Activated B cell treated with CpG ODN at 0.5 μM for 24 hours (primary cell): ENCODE results near the gene CAMTA1. TPM values are rescaled to one million over a fixed set of nuclear protein-coding genes. Genes with fewer than 3 reads are reported as not detected.

ENCODE experiments used
- ATAC-seq: fragments of 200-7000 bp; cut with Tn5 transposase; one replicate; pipeline ENCODE4 v1.10.0; 2021; ENCODE audit warnings: low read depth, mild to moderate bottlenecking, moderate library complexity
- CTCF ChIA-PET: fragments of 350-600 bp; sonication (Branson Sonifier 250); formaldehyde crosslinking; loops from one replicate; lab custom pipeline; 2021; ENCODE audit warnings: antibody characterized with exemption; lab: Charles Lee
- POLR2A ChIA-PET: fragments of 350-600 bp; sonication (Branson Sonifier 250); formaldehyde crosslinking; loops from one replicate; lab custom pipeline; 2021; ENCODE audit warnings: antibody characterized with exemption; lab: Charles Lee
- DNase-seq: peaks from one replicate; pipeline ENCODE4 v3.0.0; 2022
- H3K27ac Mint-ChIP-seq: one replicate; pipeline ENCODE4 v1.8.0; 2020; ENCODE audit warnings: mixed read lengths
- H3K27me3 Mint-ChIP-seq: one replicate; pipeline ENCODE4 v1.8.0; 2021; ENCODE audit warnings: mixed read lengths
- H3K36me3 Mint-ChIP-seq: one replicate; pipeline ENCODE4 v1.8.0; 2021; ENCODE audit warnings: low read depth, mixed read lengths
- H3K4me1 Mint-ChIP-seq: one replicate; pipeline ENCODE4 v1.8.0; 2021; ENCODE audit warnings: mixed read lengths
- H3K4me3 Mint-ChIP-seq: one replicate; pipeline ENCODE4 v1.8.0; 2020; ENCODE audit warnings: mild to moderate bottlenecking, mixed read lengths
- H3K9me3 Mint-ChIP-seq: one replicate; pipeline ENCODE4 v1.8.0; 2020; ENCODE audit warnings: mixed read lengths
- CTCF ChIP-seq: fragments of 200-600 bp; IDR thresholded peaks from one replicate; pipeline ENCODE4 v1.8.0; 2022; ENCODE audit warnings: antibody characterized with exemption, mild to moderate bottlenecking
- intact Hi-C: fragments of 100-400 bp; cut with micrococcal nuclease; formaldehyde crosslinking; loops from one replicate; pipeline ENCODE4 v1.15.1; 2024
- total RNA-seq: library from RNA; stranded (reverse); gene quantifications from 2 replicates; pipeline ENCODE4 v1.2.3, GENCODE V29; 2022

CAMTA1 gene
- total RNA-seq, 1 donor from 2014 or later: 49.8 TPM

DNA sequence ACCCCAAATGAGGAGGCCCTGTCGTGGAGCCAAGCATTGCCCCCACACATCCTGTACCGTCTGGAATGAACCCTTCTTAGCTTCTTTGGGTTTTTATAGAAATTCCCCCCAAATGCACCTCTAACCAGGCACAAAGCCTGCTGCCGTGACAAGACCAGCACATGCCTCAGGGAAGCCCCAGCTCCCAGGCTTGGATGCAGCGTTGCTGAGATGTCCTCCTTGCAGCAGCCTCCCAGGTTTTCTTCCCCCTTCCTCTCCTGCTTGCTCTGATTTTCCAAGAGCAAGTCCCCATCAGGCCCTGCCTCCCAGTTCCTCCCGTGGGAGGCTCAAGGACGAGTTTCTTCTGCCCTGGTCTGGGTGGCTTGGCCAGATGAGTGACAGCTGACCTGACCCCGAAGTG lies 866.8 kb downstream of the CAMTA1 start:
- Mint-ChIP-seq H3K27ac (no peak overlapping the region), H3K4me1 (no peaks in the 10 kb centered on the region), H3K27me3 (no peaks in the 10 kb centered on the region), H3K4me3 (no peak overlapping the region), H3K36me3 (no peaks in the 10 kb centered on the region), H3K9me3 (no peaks in the 10 kb centered on the region)
- ATAC-seq (no peak), DNase-seq (no peak)
- TF ChIP-seq CTCF: no peak
- ChIA-PET POLR2A (no interaction called here), CTCF (no interaction called here)
- intact Hi-C loops: no loop called here

DNA sequence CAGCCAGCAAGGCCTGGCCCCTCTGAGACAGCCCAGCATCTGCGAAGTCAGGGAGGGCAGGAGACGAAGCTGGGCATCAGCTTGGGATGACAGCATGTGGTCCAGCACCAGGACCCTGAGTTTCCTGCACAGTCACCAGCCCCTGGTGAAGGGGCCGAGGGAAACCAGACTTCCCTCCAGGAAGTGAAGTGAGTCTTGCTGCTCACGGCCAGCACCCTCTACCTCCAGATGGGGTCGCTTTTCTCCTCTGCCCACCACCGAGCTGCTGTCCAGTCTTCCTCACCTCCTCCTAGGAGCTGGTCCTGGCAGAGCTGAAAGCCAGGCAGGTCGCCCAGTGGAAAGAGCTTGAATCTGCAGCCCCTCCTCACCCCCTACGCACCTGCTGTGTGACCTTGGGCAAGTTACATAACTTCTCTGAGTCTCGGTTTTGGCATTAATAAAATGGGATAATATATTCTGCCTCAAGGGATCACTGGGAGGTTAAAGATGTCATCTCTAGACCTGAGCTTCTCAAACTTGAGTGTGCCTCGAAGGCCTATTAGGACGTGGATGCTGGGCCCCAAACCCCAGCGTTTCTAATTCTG lies 867.4 kb downstream of the CAMTA1 start:
- intact Hi-C loops: no loop called here
- no peaks in the 10 kb centered on the region for H3K9me3 Mint-ChIP-seq
- POLR2A ChIA-PET: no interaction called here
- no peak for ATAC-seq
- H3K36me3 Mint-ChIP-seq: no peaks in the 10 kb centered on the region
- H3K27ac Mint-ChIP-seq: no peak overlapping the region
- DNase-seq: no peak
- H3K27me3 Mint-ChIP-seq: no peaks in the 10 kb centered on the region
- H3K4me1 Mint-ChIP-seq: no peaks in the 10 kb centered on the region
- H3K4me3 Mint-ChIP-seq: no peak overlapping the region
- CTCF ChIA-PET: no interaction called here
- TF ChIP-seq CTCF: no peak

DNA sequence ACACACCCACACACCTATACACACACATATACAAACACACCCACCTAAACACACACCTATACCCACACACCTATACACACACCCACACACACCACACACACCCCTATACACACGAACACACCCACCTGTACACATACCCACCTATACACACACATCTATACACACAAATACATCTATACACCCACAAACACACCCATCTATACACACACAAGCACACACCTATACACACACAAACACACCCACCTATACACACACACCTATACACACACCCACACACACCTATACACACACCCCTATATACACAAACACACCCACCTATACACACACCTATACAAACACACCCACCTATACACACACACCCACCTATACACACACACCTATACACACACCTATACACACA lies 869.5 kb downstream of the CAMTA1 start:
- CTCF ChIA-PET: no interaction called here
- no peaks in the 10 kb centered on the region for H3K9me3 Mint-ChIP-seq
- no peaks in the 10 kb centered on the region for H3K36me3 Mint-ChIP-seq
- no peak overlapping the region for H3K27ac Mint-ChIP-seq
- H3K27me3 Mint-ChIP-seq: no peaks in the 10 kb centered on the region
- H3K4me3 Mint-ChIP-seq: no peak overlapping the region
- DNase-seq: no peak
- ATAC-seq: no peak
- intact Hi-C loops: no loop called here
- POLR2A ChIA-PET: no interaction called here
- no peaks in the 10 kb centered on the region for H3K4me1 Mint-ChIP-seq
- no peak for TF ChIP-seq CTCF

GRCh38 chr1:7655354-7655753 lies 870.1 kb downstream of the CAMTA1 start:
- no peaks in the 10 kb centered on the region for H3K27me3 Mint-ChIP-seq
- no peaks in the 10 kb centered on the region for H3K4me1 Mint-ChIP-seq
- H3K4me3 Mint-ChIP-seq: no peak overlapping the region
- ChIA-PET CTCF (no interaction called here), POLR2A (no interaction called here)
- H3K9me3 Mint-ChIP-seq: no peaks in the 10 kb centered on the region
- TF ChIP-seq CTCF: no peak
- ATAC-seq: no peak
- H3K27ac Mint-ChIP-seq: no peak overlapping the region
- no peaks in the 10 kb centered on the region for H3K36me3 Mint-ChIP-seq
- intact Hi-C loops: no loop called here
- DNase-seq: no peak

DNA sequence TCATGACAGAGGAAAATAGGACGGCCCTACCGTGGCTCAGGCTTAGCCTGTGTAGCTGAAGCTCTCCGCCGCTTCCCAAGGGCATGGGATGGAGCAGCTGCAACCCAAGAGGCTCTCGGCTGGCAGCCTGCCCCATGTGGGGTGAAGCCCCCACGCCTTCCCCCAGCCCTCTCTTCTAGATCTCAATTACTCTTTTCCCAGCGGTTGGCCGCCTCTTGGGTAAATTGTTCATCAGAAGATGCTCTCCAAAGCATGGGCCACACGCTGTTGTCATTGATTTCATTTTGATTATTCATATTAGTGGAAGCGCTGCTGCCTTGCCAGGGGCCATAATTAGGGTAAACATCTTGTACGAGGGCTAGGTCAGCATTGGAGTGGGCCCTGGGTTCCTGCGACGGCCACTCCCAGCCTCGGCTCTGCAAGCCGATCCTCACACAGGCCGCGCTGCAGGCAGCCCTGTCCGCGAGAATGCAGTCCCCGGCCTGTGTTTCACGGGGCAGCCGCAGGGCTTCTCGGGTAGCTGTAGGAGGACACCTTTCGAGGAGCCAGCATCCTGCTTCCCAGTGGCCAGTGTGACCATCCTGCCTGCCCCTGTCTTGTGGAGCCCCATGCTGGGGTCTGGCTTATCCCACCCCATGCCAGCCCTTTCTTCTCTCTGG lies 871.4 kb downstream of the CAMTA1 start:
- Mint-ChIP-seq H3K27ac (no peak overlapping the region), H3K4me3 (no peak overlapping the region), H3K27me3 (peaks cover 2% of the 10 kb centered on the region), H3K36me3 (no peaks in the 10 kb centered on the region), H3K4me1 (no peaks in the 10 kb centered on the region), H3K9me3 (no peaks in the 10 kb centered on the region)
- intact Hi-C loops: no loop called here
- CTCF ChIA-PET: no interaction called here
- POLR2A ChIA-PET: no interaction called here
- ATAC-seq (no peak), DNase-seq (no peak)
- no peak for TF ChIP-seq CTCF
